Tibial nerve (tissue), 3 donors: Measurements from ENCODE around the gene KRTAP15-1.

Experiments
- POLR2A ChIP-seq, 2 donors: fragments of 450-650 bp; IDR thresholded peaks; one replicate each; pipeline ENCODE4 v1.6.1; 2017; ENCODE audit warnings: antibody characterized with exemption in 2 of 2, mild to moderate bottlenecking in 2 of 2, moderate library complexity in 2 of 2
- TF ChIP-seq, protein P1 (sequence below), 5 experiments: fragments of 200-600 bp in 3 of 5; fragments of 450-650 bp in 2 of 5; sonication (generic) in 3 of 5; IDR thresholded peaks; one replicate each; pipeline ENCODE4 v1.5.1; 2016 to 2019; ENCODE audit warnings: antibody characterized with exemption in 5 of 5, mild to moderate bottlenecking in 3 of 5, moderate library complexity in 2 of 5

DNA sequence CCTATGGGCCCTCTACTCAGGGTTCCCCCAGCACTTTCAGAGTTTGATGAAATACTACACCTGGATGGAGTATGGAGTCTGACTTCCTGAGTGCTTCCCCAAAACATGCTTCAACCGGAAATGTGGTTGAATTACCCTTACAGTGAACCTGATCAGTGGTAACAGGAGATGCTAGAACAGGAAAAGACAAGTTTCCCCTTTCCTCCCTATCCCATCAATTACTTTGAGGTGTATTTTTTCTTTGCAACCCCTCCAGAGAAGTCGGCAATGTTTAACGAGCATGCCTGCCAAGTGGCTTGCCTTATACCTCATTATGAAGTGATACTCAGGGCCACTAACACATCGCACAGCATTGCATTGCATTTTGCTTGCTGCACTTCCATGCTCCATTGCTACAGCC is 7.0 kb downstream of the KRTAP15-1 start:
- TF ChIP-seq, protein P1, sequence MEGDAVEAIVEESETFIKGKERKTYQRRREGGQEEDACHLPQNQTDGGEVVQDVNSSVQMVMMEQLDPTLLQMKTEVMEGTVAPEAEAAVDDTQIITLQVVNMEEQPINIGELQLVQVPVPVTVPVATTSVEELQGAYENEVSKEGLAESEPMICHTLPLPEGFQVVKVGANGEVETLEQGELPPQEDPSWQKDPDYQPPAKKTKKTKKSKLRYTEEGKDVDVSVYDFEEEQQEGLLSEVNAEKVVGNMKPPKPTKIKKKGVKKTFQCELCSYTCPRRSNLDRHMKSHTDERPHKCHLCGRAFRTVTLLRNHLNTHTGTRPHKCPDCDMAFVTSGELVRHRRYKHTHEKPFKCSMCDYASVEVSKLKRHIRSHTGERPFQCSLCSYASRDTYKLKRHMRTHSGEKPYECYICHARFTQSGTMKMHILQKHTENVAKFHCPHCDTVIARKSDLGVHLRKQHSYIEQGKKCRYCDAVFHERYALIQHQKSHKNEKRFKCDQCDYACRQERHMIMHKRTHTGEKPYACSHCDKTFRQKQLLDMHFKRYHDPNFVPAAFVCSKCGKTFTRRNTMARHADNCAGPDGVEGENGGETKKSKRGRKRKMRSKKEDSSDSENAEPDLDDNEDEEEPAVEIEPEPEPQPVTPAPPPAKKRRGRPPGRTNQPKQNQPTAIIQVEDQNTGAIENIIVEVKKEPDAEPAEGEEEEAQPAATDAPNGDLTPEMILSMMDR (IDR thresholded peaks at IDR 0.05) = no peak
- no peak for TF ChIP-seq POLR2A (IDR thresholded peaks at IDR 0.05)
